ENCODE results near the gene ENO2. TPM values are rescaled to one million over a fixed set of nuclear protein-coding genes. Genes with fewer than 3 reads are reported as not detected.

ENO2 gene
- total and polyA plus RNA-seq, 3 donors from 2014 or later = 8.8 to 14.3 (median 8.9) TPM

DNA sequence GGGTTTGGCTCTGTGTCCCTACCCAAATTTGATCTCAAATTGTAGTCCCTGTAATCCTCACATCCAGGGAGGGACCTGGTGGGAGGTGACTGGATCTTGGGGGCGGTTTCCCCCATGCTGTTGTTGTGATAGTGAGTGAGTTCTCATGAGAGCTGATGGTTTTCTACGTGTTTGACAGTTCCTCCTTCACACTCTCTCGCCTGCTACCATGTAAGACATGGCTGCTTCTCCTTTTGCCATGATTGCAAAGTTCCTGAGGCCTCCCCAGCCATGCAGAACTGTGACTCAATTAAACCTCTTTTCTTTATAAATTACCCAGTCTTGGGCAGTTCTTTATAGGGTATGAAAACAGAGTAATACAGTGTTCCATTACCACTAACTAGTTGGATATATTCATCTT, 20.1 kb upstream of the ENO2 start:
- no peak for TF ChIP-seq POLR2A (IDR thresholded peaks at IDR 0.05)
- no peak for TF ChIP-seq CTCF (IDR thresholded peaks at IDR 0.05)
- DNase-seq = no peak
- Histone ChIP-seq H3K4me1 (no peaks in the 10 kb centered on the region), H3K36me3 (ENCODE audit: low read depth, missing control alignments) (no peaks in the 10 kb centered on the region), H3K27ac (no peak overlapping the region), H3K4me3 (no peak overlapping the region), H3K9me3 (no peaks in the 10 kb centered on the region), H3K27me3 (no peaks in the 10 kb centered on the region)
- intact Hi-C loops (cut with DNase I; ENCODE audit: low total_unique reads) = no loop called here
- 85 to 91% methylated on average over 3 of the region's 3 CpGs for WGBS, 2 donors

- intact Hi-C loops (cut with DNase I; ENCODE audit: low total_unique reads) = no loop called here
Measured at GRCh38 chr12:6896846-6897435, 17.4 kb upstream of the ENO2 start.

DNA sequence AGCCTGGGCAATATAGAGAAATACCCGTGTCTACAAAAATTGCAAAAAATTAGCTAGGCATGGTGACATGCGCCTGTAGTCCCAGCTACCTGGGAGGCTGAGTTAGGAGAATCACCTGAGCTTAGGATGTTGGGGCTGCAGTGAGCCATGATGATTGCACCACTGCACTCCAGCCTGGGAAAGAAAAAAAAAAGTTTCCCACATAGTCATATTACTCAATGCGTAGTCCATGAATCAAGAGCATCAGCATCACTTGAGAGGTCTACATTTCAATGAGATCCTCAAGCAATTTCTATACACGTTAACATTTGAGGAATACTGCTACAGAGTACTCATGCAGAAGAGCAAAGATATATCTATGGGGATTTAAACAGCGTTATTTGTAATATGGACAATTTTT, 15.0 kb upstream of the ENO2 start:
- no peak overlapping the region for H3K27ac ChIP-seq
- no peaks in the 10 kb centered on the region for H3K36me3 ChIP-seq (ENCODE audit: low read depth, missing control alignments)
- no peaks in the 10 kb centered on the region for H3K9me3 ChIP-seq
- WGBS, 2 donors = 71 to 77% methylated on average over 5 of the region's 5 CpGs
- intact Hi-C loops (cut with DNase I; ENCODE audit: low total_unique reads) = no loop called here
- TF ChIP-seq CTCF (IDR thresholded peaks at IDR 0.05) = no peak
- TF ChIP-seq POLR2A (IDR thresholded peaks at IDR 0.05) = no peak
- peaks cover 6% of the 10 kb centered on the region for H3K4me1 ChIP-seq
- no peak overlapping the region for H3K4me3 ChIP-seq
- DNase-seq = no peak
- H3K27me3 ChIP-seq = no peaks in the 10 kb centered on the region

More at GRCh38 chr12:6896846-6897435, 17.4 kb upstream of the ENO2 start:
- Histone ChIP-seq H3K4me1 (no peaks in the 10 kb centered on the region), H3K9me3 (no peaks in the 10 kb centered on the region), H3K27me3 (no peaks in the 10 kb centered on the region), H3K36me3 (ENCODE audit: low read depth, missing control alignments) (no peaks in the 10 kb centered on the region), H3K4me3 (no peak overlapping the region), H3K27ac (no peak overlapping the region)
- TF ChIP-seq POLR2A (IDR thresholded peaks at IDR 0.05) = no peak
- TF ChIP-seq CTCF (IDR thresholded peaks at IDR 0.05) = no peak
- WGBS, 2 donors = 74 to 85% methylated on average over 5 to 6 of the region's 6 CpGs
- DNase-seq = no peak

DNA sequence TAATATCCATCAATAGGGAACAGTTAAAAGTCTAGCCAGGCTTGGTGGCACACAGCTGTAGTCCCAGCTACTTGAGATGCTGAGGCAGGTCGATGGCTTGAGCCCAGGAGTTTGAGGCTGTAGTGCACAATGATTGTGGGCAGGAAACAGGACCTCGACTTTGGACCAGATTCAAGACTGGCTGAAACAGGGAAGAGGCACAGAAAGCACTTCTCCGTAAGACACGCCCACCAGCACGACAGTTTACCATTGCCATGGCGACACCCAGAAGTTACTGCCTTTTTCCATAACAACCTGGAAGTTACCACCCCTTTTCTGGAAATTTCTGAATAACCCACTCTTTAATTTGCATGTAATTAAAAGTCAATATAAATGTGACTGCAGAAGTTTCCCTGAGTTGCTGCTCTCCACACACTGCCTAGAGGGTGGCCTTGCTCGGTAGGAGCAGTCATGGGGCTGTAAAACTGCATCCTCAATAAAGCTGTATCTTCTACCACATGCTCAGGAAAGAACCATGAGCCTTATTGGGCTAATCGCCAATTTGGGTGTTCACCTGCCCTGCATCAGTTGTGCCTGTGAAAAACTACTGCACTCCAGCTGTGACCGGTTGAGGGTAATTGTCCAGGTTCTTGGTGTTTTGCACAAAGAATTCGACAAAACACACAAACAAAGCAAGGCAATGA, 14.4 kb upstream of the ENO2 start:
- intact Hi-C loops (cut with DNase I; ENCODE audit: low total_unique reads) = no loop called here
- no peak overlapping the region for H3K27ac ChIP-seq
- WGBS, 2 donors = 35 to 40% methylated on average over 10 of the region's 10 CpGs
- no peak overlapping the region for H3K4me3 ChIP-seq
- DNase-seq = peak; percentile 56
- H3K9me3 ChIP-seq = no peaks in the 10 kb centered on the region
- no peaks in the 10 kb centered on the region for H3K27me3 ChIP-seq
- H3K4me1 ChIP-seq = peaks cover 8% of the 10 kb centered on the region
- TF ChIP-seq CTCF (IDR thresholded peaks at IDR 0.05) (no peak), POLR2A (IDR thresholded peaks at IDR 0.05) (no peak)
- H3K36me3 ChIP-seq (ENCODE audit: low read depth, missing control alignments) = no peaks in the 10 kb centered on the region

DNA sequence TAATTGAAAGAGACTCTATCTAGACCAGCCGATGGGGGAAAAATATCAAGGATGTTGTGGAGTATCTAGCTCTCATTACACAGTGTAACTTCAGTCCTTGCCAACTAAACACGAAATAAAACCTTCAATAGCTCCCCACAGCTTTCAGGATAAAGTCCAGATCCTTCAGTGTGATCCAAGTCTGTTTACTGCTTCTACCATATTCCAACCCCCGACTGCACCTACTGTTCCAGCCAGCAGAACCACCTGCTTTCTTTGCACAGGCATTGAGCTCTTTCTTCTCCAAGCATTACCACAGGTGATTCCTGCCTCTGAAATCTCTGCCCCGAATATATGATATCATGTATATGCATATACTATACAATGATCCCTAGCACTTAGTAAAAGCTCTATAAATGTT, 11.9 kb upstream of the ENO2 start:
- no peak for DNase-seq
- intact Hi-C loops (cut with DNase I; ENCODE audit: low total_unique reads) = no loop called here
- TF ChIP-seq CTCF (IDR thresholded peaks at IDR 0.05) = no peak
- no peak for TF ChIP-seq POLR2A (IDR thresholded peaks at IDR 0.05)
- WGBS, 2 donors = 81 to 84% methylated on average over 4 of the region's 4 CpGs
- H3K27ac ChIP-seq = no peak overlapping the region
- H3K36me3 ChIP-seq (ENCODE audit: low read depth, missing control alignments) = no peaks in the 10 kb centered on the region
- H3K9me3 ChIP-seq = no peaks in the 10 kb centered on the region
- H3K27me3 ChIP-seq = no peaks in the 10 kb centered on the region
- no peak overlapping the region for H3K4me3 ChIP-seq
- peaks cover 13% of the 10 kb centered on the region for H3K4me1 ChIP-seq
